Globus pallidus (tissue), 1 donor: Measurements from ENCODE around the gene FOXO3.
"Not testable (repeated sequence)": the region's sequence is repeated elsewhere in the genome, so short reads cannot be mapped to it uniquely, and the experiment has no call there.

ENCODE experiments used
- DNase-seq: peaks from one replicate; pipeline ENCODE4 v3.0.0-alpha.2; 2015; ENCODE audit warnings: low spot score

Gene FOXO3

DNA sequence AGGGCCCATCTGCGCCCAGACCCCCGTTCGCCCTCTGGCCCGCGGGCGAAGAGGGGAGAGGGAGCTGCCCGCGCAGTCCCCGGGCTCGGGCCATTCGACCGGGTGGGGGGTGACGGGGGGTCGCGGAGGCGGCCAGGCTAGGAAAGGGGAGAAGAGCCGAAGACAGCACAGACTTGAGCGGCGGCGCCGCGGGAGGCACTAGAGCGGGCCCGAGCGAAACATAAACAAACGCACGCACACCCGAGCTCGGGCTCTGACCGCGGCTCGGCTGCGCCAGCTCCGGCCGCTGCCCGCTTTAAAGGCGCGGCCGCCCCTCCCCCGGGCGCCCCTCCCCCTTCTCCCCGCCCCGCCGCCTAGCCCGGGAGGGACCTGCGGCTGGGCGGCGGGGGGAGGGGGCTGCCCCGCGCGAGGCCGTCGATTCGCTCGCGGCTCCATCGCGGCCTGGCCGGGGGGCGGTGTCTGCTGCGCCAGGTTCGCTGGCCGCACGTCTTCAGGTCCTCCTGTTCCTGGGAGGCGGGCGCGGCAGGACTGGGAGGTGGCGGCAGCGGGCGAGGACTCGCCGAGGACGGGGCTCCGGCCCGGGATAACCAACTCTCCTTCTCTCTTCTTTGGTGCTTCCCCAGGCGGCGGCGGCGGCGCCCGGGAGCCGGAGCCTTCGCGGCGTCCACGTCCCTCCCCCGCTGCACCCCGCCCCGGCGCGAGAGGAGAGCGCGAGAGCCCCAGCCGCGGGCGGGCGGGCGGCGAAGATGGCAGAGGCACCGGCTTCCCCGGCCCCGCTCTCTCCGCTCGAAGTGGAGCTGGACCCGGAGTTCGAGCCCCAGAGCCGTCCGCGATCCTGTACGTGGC, at the start of gene FOXO3:
FOXO3 (plus strand) TSS at position 455 of the 846 bp plus-strand sequence; CDS start at position 747, 292 bp downstream.
- peak; percentile 90 for DNase-seq

DNA sequence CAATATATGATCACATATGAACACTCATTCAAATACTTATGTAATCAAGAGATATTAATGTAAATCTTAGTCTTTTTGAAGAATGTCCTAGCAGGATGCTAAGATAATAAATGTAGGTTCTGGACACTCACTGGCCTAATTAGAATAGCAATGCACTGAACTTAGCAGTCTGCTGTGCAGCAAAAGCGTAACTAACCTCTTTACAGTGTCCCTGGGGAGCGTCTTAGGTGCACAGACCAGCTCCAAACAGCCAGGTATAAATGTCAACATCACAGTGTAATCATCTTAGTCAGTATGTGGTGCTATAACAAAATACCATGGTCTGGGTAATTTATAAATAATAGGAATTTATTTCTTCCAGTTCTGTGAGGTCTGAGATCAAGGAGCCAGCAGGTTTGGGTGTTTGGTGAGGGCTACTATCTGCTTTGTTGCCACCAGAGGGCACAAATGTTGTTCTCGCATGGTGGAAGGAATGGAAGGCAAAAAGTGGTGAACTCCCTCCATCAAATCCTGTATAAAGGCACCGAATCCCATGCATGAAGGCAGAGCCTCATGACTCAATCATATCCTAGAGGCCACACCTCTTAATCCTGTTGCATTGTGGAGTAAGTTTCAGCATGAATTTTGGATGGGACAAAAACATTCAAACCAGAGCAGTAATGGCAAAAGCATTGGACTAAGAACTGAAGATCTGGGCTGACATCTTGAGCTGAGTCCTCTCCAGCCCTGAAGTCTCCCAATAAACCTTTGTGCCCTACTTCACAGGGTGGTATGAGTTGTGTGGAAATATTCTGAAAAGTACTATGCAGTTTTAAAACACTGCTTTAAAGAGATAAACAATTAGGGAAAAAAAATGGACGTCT, 41.8 kb upstream of the FOXO3 start:
- DNase-seq: no peak

DNA sequence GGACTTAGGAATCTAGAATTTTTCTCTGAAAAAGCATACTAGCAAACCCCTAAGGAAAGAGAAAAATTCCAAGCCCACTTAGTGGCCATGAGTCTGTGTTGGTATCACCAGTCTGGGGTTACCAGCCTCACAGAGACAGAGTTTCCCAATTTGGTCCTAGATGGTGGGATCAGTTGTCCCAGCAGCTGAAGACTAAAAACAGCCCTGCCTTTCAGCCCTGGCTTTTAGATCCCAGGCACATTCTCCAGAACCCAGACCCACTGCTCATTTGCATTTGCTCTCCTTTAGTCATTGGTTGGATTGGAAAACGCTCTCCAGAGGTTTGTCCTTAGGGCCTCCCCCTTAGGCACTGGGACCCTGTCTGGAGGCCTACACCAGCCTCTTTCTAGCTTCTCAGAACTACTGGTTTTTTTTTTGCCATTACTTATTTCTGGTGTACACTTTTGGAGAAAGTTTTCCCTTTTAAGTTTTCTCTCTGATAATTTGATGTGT, 39.1 kb upstream of the FOXO3 start:
- DNase-seq: no peak

DNA sequence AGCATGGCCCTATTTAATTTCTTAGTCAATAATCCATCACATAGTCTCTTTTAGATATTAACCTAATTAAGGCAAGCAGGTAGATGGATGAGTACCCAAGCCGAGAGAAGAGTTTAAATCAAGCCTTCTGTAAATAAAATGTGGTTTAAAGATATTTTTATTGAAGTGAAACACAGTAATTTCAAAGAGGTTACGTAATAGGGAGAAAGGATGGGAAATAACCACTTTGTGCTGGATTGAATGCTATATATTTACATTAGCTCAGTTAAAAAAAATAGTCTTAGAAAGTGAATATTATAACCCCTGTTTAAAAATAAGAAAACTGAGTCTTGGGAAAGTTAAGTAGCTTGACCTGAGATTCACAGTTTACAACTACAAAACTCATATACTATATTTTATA, 37.0 kb upstream of the FOXO3 start:
- no peak for DNase-seq

DNA sequence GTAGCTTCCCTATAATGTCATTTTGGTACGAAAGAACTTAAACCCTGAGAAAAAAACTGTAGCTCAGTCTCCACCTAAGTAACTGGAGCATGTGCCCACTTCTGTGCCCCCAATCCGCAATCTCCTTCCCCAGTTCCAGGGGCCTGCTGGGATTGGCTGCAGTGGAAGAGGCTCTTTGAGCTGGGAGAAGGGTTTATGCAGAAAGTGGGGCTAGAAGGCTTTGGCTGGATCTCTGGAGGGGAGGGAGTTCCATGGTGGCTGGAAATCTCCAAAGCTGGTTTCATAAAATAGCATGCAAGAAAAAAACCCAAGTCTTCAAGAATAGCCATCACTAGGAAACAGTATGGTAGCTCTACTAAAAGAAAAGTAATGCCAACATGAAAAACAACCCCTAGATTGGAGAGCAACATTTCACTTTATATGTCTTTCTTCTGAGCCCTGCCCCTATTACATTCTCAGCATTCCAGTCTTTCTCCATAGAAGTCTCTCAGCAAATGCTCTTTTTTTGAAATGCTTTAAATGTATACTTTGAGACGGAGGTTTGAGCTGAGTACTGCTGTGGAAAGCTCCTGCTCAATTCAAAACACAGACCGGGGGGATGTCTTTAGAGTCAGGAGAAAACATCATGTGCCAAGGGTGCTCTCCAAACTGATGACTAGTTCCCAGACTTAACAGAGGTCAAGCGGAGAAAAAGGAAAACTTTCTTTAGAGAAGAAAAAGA, 36.0 kb upstream of the FOXO3 start:
- no peak for DNase-seq

DNA sequence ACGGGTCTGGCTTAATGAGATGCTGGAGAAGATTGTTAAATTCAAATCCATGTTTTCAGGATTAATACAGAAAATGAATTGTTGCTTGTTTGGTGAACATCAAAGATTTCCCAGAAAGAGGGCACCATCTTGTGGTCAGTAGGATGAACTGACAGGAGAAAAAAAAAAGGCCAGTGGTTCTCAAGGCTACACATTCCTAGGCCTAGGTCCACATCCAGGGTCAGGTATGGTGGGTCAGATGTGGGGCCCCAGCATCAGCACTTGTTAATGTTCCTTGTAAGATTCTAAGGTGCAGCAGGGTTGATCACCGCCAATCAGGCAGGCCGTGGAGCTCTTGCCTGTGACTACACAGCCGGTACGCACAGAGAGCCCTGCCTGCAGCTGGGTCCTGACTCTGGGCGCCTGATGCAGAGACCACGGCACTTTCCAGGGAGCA, 34.0 kb upstream of the FOXO3 start:
- peak; percentile 43 for DNase-seq

DNA sequence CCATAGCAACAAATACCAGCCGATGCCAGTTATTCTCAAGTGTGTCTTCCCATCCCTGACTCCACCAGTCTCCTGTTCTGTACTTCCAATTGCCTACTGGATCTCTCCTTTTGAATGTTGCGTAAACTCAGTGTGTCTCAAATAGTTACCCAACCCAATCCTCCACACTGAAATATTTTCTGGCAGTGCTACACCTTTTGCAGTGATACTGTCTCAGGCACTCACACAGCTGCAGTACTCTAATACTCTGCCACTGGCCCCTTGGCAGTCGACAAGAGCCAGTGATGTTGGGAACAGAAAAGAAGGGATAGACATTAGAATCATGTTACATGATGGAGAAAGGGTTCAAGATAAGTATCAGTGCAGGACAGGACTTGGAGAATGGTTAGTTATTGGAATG, 31.8 kb upstream of the FOXO3 start:
- DNase-seq: no peak

DNA sequence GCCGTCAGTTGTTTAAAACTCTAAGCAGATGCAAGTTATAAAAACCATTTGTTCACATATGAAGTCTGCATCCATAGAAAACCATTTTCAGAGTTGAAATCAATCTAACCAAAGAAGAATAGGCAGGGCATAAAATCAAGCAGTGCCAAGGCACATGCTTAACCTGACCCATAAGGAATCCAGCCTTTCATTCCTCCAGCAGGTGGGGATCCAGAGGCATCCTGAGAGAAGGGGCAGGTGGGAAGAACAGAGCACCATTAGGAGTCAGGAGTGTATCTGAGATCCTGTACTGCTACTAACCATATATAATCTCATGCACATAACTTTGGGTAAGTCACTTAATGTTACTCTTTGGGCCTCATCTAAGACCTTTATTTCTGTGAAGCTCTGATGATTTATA, 29.4 kb upstream of the FOXO3 start:
- no peak for DNase-seq

DNA sequence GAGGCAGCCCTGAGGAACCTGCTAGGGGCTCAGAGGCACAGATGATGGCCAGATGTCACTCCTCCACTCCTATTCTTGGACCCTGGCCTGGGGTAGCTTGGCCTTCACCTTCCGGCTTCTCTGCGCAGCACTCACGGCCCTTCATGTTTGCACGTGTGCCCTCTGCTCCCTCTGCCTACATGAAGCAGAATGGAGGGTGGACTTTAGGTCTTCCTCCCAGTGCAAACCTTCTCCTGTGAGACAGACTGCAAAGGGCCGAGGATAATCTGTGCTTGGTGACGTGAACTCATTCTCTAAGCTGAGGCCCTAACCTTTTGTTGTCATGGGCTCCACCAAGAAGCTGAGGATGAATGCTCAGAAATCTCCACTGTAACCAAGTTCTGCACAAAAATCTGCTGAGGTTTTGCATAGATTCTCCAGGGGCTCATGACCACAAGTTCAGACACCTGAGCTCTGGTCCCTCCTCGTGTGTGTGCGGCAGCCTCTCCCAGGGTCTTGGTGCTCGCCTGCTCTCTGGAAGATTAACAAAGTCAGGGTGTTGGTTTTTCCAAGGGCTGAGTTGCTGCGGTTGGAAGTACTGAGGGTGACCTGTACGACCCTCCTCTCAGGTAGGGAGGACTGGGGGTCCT, 25.5 kb upstream of the FOXO3 start:
- no peak for DNase-seq

DNA sequence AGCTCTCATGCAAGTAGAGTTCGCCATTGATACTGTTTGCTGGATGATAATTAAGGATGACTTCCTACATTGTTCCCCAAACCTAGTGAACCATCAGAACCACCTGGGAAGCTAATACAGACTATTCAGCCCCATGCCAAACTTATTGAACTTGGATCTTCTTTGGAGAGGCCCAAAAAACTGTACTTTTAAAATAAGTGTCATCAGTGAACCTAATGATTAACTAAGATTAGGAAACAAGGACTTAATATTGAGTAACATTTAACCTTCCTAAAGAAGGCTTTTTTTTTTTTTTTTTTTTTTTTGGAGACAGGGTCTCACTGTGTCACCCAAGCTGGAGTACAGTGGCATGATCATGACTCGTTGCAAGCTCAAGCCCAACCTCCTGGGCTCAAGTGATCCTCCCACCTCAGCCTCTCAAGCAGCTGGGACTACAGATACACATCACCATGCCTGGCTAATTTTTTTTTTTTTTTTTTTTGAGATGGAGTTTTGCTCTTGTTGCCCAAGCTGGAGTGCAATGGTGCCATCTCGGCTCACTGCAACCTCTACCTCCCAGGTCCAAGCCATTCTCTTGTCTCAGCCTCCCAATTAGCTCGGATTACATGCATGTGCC, 24.7 kb upstream of the FOXO3 start:
- not testable (repeated sequence) for DNase-seq

DNA sequence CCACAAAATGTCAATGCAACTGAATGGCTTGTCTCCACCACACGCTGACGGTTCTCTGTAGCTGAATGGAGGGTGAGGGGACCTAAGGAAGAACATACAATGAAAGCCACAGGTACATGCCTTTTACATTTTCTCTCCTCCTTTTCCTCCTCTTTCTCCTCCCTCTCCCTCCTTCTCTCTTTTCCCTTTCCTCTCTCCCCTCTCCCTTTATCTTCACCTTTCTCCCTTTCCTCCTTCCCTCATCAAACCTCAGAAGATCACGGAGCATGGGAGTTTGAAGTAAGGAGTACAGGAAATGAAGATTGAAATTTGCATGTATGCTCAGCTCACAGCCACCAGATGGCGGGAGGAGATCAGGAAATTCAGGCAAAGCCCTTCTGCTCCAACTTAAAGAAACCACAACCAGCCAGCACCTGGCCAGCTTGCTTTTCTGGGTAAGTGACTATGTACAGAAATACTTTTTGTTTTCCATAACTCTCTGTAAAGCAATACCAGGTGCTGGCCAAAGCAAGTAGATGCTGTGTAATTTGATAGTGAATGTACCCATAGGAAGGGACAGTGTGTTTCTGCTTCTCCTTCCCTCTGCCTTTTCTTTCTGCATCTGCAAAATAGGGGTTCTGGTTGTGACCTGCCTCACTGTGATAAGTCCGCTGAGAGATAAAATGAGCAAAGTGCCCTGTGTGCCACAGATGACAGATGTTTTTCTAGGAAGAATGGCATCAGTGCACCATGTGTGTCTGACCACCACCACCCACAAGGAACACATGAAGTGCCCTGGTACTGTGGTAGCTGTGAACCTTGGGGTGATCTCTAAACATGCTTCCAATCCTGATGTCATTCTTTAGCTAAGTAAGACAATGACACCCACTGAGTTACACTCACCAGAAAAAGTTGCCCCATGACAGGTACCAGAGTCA, 18.6 kb upstream of the FOXO3 start:
- peak; percentile 74 for DNase-seq

DNA sequence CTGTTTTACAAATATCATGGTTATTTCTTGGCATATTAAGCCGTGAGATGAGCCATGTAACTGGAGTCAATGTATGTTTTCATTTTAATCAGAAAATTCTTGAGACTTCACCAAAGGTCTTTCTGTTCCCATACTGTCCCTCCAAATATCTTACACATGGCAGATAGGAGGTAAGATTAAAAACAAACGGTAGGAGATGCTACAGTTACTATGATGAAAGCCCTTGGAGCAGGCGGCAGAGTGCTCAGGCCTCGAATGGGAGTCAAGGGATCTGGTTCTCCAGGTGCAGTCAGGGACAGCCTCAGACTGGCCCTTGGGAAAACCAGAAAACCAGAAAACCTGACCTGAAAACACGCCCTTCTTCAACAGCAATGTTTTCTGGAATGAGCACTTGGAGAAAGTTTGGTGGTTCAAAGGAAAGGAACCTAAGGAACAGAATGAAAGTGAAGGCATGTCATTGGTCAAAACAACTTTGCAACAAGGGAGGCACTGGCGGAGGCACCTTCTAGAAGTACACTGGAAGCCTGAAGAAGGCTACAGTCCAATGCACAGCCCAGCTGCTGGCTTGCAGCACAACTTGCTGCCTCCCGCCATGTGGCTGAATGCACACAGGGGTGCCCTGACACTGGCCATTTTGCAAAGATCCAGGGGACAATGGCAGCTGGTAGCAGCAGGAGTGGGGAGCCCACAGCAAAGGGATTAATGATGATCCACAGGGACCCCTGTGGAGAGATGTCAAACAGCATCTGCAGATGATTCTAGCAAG, 17.4 kb upstream of the FOXO3 start:
- DNase-seq: no peak

DNA sequence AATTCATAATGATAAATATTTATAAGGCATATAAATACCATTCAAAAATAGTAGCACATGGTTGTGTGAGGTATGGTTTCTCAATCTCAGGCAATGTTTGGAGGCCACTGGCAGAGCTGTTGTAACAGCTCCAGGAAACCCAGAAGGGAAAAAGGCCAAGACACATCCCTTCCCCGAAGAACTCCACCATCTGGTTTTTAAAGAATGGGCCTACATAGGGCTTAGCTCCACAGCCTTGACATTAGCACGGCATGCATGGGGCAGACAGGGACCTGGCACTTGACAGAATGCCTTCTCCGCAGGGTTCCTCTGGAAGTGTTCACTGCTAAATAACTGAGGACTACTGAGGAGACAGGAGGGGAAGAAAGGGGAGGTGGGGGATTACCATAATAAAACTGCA, 16.1 kb upstream of the FOXO3 start:
- DNase-seq: no peak

DNA sequence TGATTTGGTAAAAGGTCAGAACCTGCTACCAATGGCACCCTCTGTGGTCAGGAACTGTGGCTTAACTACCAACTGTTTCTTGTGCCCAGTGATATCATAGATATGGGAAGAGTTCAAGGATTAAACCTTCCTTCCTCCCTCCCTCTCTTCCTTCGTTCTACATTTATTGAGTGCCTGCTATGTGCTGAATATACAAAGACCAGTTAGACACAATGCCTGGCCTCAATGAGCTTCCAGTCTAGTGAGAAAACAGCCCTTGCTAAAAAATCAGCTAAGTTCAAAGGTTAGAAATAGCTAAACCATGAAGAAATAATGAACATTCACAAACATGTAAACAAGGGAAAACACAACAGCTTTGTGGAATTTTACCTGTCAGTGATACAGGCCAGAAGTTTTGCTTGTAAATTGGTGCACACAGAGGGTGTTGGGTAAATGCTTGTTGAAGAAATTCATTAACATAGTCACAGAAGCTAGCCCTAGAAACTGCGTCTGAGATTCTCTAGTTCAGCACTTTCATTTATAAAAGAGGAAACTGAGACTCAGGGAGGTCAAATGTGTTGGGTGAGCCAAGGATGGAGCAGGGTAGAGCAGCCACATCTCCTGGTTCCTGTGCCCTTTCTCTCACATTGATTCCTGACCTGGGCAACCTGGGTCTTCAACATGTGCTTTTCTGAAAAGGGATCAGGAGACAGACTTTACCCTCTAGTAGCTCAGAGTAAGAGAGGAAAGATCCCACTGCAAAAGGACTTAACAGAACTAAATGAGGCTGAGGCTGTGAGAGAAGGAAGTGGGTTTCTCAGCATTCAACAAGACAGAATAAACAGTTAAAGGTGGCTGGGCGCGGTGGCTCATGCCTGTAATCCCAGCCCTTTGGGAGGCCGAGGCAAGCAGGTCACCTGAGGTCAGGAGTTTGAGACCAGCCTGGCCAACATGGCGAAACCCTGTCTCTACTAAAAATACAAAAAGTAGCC, 14.4 kb upstream of the FOXO3 start:
- no peak for DNase-seq

DNA sequence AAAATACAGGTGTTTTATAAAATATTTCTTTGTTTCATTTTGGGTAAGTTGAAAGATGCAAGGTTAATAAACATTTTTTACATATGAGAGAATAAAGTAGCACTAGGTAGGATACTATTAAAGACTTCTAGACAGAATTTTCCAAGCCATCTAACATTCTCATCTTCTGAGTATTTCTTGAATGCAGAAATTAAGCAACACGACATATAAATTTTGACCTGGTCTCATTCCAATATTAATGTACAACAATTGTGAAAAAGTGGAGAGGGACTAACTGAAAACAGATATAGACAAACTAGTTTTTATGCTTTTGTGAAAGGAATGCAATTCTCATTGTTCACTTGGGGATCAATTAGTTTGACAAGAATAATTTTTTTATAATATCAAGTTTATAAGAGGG, 11.5 kb upstream of the FOXO3 start:
- DNase-seq: no peak

DNA sequence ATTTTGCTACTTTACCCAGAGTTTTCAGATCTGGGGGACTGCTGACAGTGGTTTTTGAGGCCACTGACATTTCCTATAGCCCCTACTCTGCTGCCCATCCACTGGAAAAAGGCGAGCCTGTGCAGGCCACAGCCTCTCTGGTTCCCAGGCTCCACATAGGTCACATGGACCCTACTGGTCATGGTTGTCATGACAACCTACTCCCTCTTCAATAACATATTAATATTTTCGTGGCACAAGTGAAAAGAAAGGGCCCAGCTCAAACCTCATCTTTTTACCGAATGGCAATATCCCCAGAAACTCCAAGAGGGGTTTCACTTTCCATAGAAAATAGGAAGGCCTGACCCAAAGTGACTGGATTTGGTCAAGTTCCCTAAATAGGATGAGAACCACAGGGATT, 11.0 kb upstream of the FOXO3 start:
- no peak for DNase-seq

DNA sequence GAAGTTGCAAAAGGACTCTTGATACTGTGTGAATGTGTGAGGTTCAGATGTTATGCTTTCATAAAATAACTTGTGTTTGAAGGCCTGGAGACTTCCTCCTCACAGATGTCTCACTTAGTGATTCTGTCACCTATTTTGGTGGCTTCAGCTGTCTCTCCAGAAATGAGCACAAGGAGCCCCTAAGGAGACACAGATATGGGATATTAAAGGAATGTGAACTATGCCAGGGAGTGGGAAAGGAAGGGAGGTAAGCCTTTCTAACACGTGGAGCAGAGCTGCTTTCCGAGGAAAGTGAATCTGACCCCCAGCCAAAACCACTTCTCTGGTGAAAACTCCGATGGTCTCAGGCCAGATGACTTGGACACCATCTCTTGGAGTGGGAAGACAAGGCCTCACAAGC, 10.5 kb upstream of the FOXO3 start:
- no peak for DNase-seq

DNA sequence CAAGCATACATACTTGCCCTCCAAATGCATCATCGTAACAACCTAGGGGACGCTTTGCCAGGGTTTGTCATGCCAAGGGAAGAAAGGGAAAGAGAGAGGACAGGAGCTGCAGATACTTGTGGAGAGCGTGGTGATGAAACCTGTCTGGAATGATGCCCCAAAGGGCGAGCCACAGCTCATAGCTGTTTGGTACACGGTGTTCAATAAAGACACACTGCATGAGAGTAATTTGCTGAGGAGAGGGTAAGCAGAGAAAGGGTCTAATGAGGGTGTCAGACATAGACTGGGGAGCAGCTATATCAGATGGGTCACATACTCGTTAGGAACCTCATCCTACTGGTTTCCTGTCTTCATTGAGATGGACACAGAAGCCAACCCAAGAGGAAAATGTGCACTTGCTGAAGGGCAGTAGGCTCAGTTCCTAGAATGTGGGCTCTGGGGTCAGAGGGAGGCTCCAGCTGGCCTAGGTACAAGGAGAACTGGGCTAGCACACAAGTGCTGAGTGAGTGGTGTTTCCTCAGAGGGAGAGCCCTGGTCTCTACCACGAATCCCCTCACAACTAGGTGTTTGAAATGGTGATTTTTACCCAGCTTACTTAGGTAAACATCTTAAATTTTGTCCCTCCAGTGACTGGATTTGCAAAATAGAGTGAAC, 5.2 kb upstream of the FOXO3 start:
- no peak for DNase-seq
